ENCODE measurements around the gene GANAB. TPM values are rescaled to one million over a fixed set of nuclear protein-coding genes. Genes with fewer than 3 reads are reported as not detected.

GANAB gene
- total and polyA plus RNA-seq, 2 of the 4 experiments (the other 2 are of a cell fraction): 209 to 344 TPM

DNA sequence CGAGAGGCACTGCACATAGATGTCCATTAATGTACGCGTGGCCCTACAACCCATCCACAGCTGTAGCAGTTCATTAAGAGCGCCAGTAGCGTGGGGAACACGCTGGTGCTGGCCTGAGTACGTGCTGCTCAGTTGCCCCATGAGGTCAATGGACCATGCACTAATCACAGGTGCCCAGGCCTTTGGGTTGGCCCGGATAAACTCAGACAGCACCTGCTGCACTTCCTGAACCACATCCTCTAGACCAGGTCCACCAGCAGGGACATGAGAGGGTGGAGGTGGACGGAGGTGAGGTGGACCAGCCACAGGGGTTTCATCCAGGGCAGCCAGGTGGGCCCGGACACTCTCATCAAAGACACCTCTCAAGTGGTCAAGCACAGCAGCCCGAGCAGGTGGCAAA is 3.1 kb upstream of the GANAB start:
- H2BK15ac ChIP-seq (ENCODE audit: low read depth, low read length): no peak overlapping the region
- 100% methylated on average over 7 of the region's 11 CpGs; no CpG with 5 or more reads in 1 of the 2 experiments for WGBS, 2 experiments (ENCODE audit: extremely low coverage in 2 of 2, insufficient read length in 1 of 2)
- no peak overlapping the region for H2AFZ ChIP-seq (replicated peaks; ENCODE audit: low read length, poor library complexity)
- H3K9ac ChIP-seq (ENCODE audit: low read depth, low read length): no peak overlapping the region
- peaks cover 14% of the 10 kb centered on the region for H4K20me1 ChIP-seq (ENCODE audit: insufficient read depth, low read length)
- no peak overlapping the region for H3K56ac ChIP-seq (ENCODE audit: extremely low read depth, insufficient read depth, low read length)
- no peak overlapping the region for H2BK120ac ChIP-seq (ENCODE audit: low read depth, low read length)
- H3K4me3 ChIP-seq (ENCODE audit: insufficient read depth, low read depth, low read length): no peak overlapping the region
- H2AK9ac ChIP-seq (replicated peaks; ENCODE audit: low read depth, low read length, poor library complexity): no peak overlapping the region
- POLR2A ChIA-PET (ENCODE audit: unreplicated experiment): interaction anchor here (1.3 kb wide), 1 partner anchor 16 kb away, joined by 5 read pairs; the partner anchor contains the start of gene CSKMT
- no peak overlapping the region for H3K4ac ChIP-seq (ENCODE audit: low read depth, low read length)
- no peak overlapping the region for H2BK20ac ChIP-seq (ENCODE audit: low read depth, low read length)
- 0 out of 2 replicates have a peak, but pooled peaks cover under 1% of the 10 kb centered on the region for H3K9me1 ChIP-seq (ENCODE audit: insufficient read depth, low read length)
- dilution Hi-C loops (cut with HindIII; ENCODE audit: low sequenced_read_pairs, unreplicated experiment) (no loop called here), in situ Hi-C loops (cut with MboI; ENCODE audit: low sequenced_read_pairs) (no loop called here), intact Hi-C loops (cut with micrococcal nuclease) (no loop called here)
- H4K8ac ChIP-seq (ENCODE audit: low read depth in 2 of 2, low read length in 2 of 2): no peak overlapping the region
- no peak overlapping the region for H4K5ac ChIP-seq (ENCODE audit: low read depth, low read length)
- H3K23ac ChIP-seq (ENCODE audit: low read depth, low read length): no peak overlapping the region
- BruUV-seq (replicated peaks): no TSS peak
- ATAC-seq (ENCODE audit: low read depth) (no peak), DNase-seq (no peak)
- H4K91ac ChIP-seq (ENCODE audit: insufficient read depth, low read depth, low read length): no peak overlapping the region
- no peak overlapping the region for H3K4me2 ChIP-seq (ENCODE audit: low read depth, low read length)
- H3K9me3 ChIP-seq (ENCODE audit: control insufficient read depth, insufficient read depth, low read length): no peaks in the 10 kb centered on the region
- TF ChIP-seq MAZ (IDR thresholded peaks at IDR 0.05; ENCODE audit: borderline replicate concordance, low read depth, low read length) (no peak), CEBPB (IDR thresholded peaks at IDR 0.05; ENCODE audit: low read depth, low read length) (no peak), MAFK (IDR thresholded peaks at IDR 0.05; ENCODE audit: low read depth, low read length) (no peak), RFX5 (IDR thresholded peaks at IDR 0.05; ENCODE audit: low read depth, low read length) (no peak), BHLHE40 (IDR thresholded peaks at IDR 0.05; ENCODE audit: low read depth, low read length) (no peak), SMC3 (IDR thresholded peaks at IDR 0.05; ENCODE audit: low read depth, low read length) (no peak), RCOR1 (IDR thresholded peaks at IDR 0.05; ENCODE audit: insufficient replicate concordance, low read length) (no peak), MXI1 (IDR thresholded peaks at IDR 0.05; ENCODE audit: borderline replicate concordance, low read depth, low read length) (no peak)
- TF ChIP-seq, protein P1, sequence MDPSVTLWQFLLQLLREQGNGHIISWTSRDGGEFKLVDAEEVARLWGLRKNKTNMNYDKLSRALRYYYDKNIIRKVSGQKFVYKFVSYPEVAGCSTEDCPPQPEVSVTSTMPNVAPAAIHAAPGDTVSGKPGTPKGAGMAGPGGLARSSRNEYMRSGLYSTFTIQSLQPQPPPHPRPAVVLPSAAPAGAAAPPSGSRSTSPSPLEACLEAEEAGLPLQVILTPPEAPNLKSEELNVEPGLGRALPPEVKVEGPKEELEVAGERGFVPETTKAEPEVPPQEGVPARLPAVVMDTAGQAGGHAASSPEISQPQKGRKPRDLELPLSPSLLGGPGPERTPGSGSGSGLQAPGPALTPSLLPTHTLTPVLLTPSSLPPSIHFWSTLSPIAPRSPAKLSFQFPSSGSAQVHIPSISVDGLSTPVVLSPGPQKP (IDR thresholded peaks at IDR 0.05; ENCODE audit: borderline replicate concordance, low read depth, low read length): no peak
- TF ChIP-seq, protein P2, sequence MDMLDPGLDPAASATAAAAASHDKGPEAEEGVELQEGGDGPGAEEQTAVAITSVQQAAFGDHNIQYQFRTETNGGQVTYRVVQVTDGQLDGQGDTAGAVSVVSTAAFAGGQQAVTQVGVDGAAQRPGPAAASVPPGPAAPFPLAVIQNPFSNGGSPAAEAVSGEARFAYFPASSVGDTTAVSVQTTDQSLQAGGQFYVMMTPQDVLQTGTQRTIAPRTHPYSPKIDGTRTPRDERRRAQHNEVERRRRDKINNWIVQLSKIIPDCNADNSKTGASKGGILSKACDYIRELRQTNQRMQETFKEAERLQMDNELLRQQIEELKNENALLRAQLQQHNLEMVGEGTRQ (IDR thresholded peaks at IDR 0.05; ENCODE audit: low read depth, low read length): no peak
- CTCF ChIA-PET: no interaction called here
- H2BK5ac ChIP-seq (ENCODE audit: low read depth, low read length, poor library complexity, severe bottlenecking): no peak overlapping the region
- no peak overlapping the region for H3K14ac ChIP-seq (replicated peaks; ENCODE audit: low read depth, low read length)
- H3K36me3 ChIP-seq (ENCODE audit: control insufficient read depth, insufficient read depth, low read length): peaks cover 27% of the 10 kb centered on the region
- H3K79me1 ChIP-seq (ENCODE audit: low read depth in 1 of 2, low read length in 2 of 2): peaks cover 6 to 55% of the 10 kb centered on the region in 2 experiments
- H2AK5ac ChIP-seq (ENCODE audit: low read depth, low read length): no peak overlapping the region
- peaks cover 8% of the 10 kb centered on the region for H3K4me1 ChIP-seq (ENCODE audit: control insufficient read depth, insufficient read depth, low read length)
- H3K27ac ChIP-seq (ENCODE audit: insufficient read depth, low read length): no peak overlapping the region
- H3K27me3 ChIP-seq (ENCODE audit: control insufficient read depth, insufficient read depth, low read length): no peaks in the 10 kb centered on the region
- H3K18ac ChIP-seq (ENCODE audit: low read depth, low read length): no peak overlapping the region
